Mammary microvascular endothelial cell (primary cell): ENCODE data around the gene TNIP1. TPM values are rescaled to one million over a fixed set of nuclear protein-coding genes. Genes with fewer than 3 reads are reported as not detected.

Experiments used
- total RNA-seq: library from RNA; depleted of rRNA; stranded (reverse); fragments of >200 nt; gene quantifications from 2 replicates; pipeline ENCODE4 v1.2.3, GENCODE V29; 2015

The TNIP1 gene, protein sequence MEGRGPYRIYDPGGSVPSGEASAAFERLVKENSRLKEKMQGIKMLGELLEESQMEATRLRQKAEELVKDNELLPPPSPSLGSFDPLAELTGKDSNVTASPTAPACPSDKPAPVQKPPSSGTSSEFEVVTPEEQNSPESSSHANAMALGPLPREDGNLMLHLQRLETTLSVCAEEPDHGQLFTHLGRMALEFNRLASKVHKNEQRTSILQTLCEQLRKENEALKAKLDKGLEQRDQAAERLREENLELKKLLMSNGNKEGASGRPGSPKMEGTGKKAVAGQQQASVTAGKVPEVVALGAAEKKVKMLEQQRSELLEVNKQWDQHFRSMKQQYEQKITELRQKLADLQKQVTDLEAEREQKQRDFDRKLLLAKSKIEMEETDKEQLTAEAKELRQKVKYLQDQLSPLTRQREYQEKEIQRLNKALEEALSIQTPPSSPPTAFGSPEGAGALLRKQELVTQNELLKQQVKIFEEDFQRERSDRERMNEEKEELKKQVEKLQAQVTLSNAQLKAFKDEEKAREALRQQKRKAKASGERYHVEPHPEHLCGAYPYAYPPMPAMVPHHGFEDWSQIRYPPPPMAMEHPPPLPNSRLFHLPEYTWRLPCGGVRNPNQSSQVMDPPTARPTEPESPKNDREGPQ
- 113 and 119 TPM in 2 replicates for total RNA-seq

DNA sequence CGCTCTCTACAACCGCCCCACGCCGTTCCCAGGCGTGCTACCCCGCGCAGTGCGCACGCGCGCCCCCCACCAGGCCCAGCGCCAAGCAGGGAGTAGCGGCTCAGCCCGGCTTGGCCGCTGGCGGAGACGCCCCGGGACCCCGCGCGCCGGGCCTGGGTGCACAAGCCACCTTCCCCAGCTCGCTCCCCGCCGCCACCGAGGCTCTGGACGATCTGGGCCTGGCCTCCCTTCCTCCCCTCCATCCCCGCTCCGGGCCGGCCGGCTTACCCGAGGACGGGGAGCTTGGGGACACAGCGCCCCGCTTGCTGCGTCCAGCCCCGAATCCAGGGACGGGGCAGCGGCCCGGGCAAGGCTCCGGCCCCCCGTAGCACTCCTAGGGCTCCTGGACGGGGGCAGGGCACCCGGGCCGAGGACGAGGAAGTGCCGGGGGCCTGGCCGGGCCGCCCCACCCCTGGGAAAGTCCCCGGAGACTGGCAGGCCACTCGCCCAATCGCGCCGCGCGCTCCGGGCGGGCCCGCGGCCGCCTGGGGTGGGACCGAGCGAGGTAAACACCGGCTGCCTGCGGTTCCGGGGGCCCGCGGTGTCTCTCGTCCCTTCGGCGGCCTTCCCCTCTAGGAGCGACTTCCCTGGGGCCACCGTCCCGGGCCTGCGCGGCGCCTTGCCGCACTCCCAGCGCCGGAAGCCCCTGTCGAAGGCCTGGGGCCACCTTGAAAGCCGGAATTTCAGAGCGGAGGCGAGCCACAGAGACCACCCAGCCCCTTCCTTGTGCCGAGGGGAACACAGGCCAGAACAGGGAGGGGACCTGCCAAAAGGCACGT is at the start of gene TNIP1:
Gene TNIP1, minus strand, starts transcription at position 422 of the 818 bp plus-strand sequence. CDS start 15,939 bp downstream, outside the sequence.

DNA sequence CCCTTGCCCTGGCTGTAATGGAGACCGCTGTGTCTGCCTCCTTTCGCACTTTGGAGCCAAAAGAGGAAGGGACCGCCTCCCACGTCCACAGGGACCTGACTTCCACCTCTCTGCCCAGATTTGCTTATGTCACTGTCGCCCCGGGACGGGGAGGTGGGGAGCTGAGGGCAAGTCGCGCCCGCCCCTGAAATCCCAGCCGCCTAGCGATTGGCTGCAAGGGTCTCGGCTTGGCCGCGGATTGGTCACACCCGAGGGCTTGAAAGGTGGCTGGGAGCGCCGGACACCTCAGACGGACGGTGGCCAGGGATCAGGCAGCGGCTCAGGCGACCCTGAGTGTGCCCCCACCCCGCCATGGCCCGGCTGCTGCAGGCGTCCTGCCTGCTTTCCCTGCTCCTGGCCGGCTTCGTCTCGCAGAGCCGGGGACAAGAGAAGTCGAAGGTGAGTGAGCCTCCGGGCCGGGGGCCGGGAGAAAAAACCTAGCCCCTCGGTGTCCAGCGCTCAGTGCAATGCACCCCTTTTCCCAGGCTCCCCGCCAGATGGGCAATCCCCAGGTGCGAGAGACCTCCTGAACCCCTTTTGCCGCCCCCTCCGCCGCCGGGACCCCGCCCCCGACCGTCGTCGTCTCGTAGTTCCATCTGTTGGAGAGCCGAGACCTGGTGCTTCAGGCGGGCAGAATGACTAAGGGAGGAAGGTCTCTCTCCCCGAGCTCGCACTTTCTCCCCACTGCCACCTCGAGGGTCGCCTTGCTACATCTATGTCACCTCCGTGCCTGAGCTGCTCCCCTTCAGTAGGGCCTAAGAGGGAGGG is 60.3 kb downstream of the TNIP1 start, which contains the start of gene GPX3:
Gene GPX3, plus strand, starts transcription at position 288 of the 807 bp plus-strand sequence. Its CDS starts 64 bp downstream, at position 352.

Other genes with a start within 250 kb of the TNIP1 start
- 0.07 TPM in 1 of 2 replicates, not detected in the other for gene IRGM, start 234.5 kb downstream of the TNIP1 start, total RNA-seq
- gene ZNF300, start 176.1 kb downstream of the TNIP1 start, total RNA-seq, result 3.4 and 3.7 TPM in 2 replicates
- 11.8 and 16.1 TPM in 2 replicates for gene GPX3, start 60.4 kb downstream of the TNIP1 start, total RNA-seq
- gene ANXA6, start 76.7 kb upstream of the TNIP1 start, total RNA-seq, result 239 and 248 TPM in 2 replicates
- 18.6 and 18.7 TPM in 2 replicates for gene CCDC69, start 143.1 kb upstream of the TNIP1 start, total RNA-seq
- 27.6 and 28.6 TPM in 2 replicates for gene GM2A, start 172.2 kb upstream of the TNIP1 start, total RNA-seq
- gene SLC36A3, start 222.7 kb upstream of the TNIP1 start, total RNA-seq, result not detected in 2 replicates